Measurements from ENCODE around the gene GAS5.

GRCh38 chr1:173889885-173890284, 22.1 kb upstream of the GAS5 start:
- TF ChIP-seq CTCF (IDR thresholded peaks at IDR 0.05) (no peak), ZFX (IDR thresholded peaks at IDR 0.05; ENCODE audit: borderline replicate concordance) (no peak)

Data from 22Rv1 (cell line).